Measurements from ENCODE around the gene RPL14. TPM values are rescaled to one million over a fixed set of nuclear protein-coding genes. Genes with fewer than 3 reads are reported as not detected.
A peak's percentile ranks its signal among the peaks of the same experiment; 100 is the strongest.

Gene RPL14
- total RNA-seq, 2 experiments from 2014 or later: 2,924 to 2,949 TPM

DNA sequence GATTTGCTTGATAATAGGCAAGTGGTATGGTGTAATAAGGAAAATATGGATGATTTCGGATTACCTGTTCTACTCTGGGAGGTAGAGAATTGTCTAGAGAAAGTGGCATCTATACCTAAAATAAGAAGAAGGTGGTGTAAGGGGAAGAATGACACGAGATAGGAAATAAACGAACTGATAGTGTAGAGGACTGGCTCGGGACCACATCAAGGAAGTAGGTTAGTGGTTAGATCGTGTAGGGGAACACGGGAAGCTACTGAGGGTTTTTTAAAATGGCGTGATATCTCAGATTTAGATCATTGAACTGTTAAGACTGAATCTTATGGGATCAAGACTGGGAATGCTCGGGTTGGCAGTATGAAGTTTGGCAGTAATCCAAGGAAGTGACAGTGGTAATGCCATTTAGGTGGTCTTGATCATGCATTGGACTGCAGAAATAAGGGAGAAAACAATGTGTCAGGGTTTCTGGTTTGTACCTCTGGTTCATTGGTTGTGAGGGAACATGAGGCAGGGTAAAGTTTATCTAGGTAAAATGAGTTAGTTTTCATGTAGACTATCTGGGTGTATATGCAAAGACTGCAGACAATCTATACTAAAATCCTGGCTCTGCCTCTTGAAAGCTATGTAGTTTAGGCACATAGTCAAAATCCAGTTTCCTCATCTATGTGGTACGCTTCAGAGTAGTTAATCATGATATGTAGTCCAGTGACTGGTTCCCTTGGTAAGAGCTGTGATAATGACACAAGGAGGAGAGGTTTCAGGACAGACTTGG, 7.4 kb downstream of the RPL14 start:
- H3K36me3 Mint-ChIP-seq: peaks cover 50% of the 10 kb centered on the region
- H3K9me3 Mint-ChIP-seq: no peaks in the 10 kb centered on the region
- H3K27me3 Mint-ChIP-seq: no peaks in the 10 kb centered on the region
- no peak overlapping the region for H3K4me3 Mint-ChIP-seq
- ChIA-PET CTCF (no interaction called here), POLR2A (interaction anchor here (0.6 to 1.3 kb wide), 3 partner anchors 8 to 484 kb away, joined by 4 to 5 read pairs (median 4); no protein-coding TSS in a partner anchor)
- H3K4me1 Mint-ChIP-seq (ENCODE audit: low read depth): peaks cover 28% of the 10 kb centered on the region
- intact Hi-C loops (cut with micrococcal nuclease): no loop called here
- peak overlapping the region; percentile 73 for H3K27ac Mint-ChIP-seq
- DNase-seq: no peak

- DNase-seq: no peak
- peaks cover 28% of the 10 kb centered on the region for H3K4me1 Mint-ChIP-seq (ENCODE audit: low read depth)
- H3K4me3 Mint-ChIP-seq: no peak overlapping the region
- peaks cover 47% of the 10 kb centered on the region for H3K36me3 Mint-ChIP-seq
- ChIA-PET CTCF (no interaction called here), POLR2A (interaction anchor here (1.3 kb wide), 1 partner anchor 8 kb away, joined by 4 read pairs; no protein-coding TSS in a partner anchor)
- intact Hi-C loops (cut with micrococcal nuclease): no loop called here
- no peaks in the 10 kb centered on the region for H3K9me3 Mint-ChIP-seq
- no peaks in the 10 kb centered on the region for H3K27me3 Mint-ChIP-seq
- H3K27ac Mint-ChIP-seq: no peak overlapping the region
Measured at GRCh38 chr3:40465111-40465407, 7.9 kb downstream of the RPL14 start.

GRCh38 chr3:40465456-40465855, 8.3 kb downstream of the RPL14 start:
- Mint-ChIP-seq H3K36me3 (peaks cover 43% of the 10 kb centered on the region), H3K27ac (no peak overlapping the region)
- POLR2A ChIA-PET: interaction anchor here (1.3 kb wide), 1 partner anchor 9 kb away, joined by 4 read pairs; no protein-coding TSS in a partner anchor

GRCh38 chr3:40468018-40468417, 10.9 kb downstream of the RPL14 start:
- ChIA-PET CTCF (no interaction called here), POLR2A (interaction anchor here (0.9 kb wide), 1 partner anchor 9 kb away, joined by 3 read pairs; the partner anchor contains the start of gene ZNF619)
- DNase-seq: no peak
- H3K4me3 Mint-ChIP-seq: no peak overlapping the region
- peaks cover 26% of the 10 kb centered on the region for H3K36me3 Mint-ChIP-seq
- H3K27me3 Mint-ChIP-seq: no peaks in the 10 kb centered on the region
- intact Hi-C loops (cut with micrococcal nuclease): no loop called here
- no peak overlapping the region for H3K27ac Mint-ChIP-seq
- no peaks in the 10 kb centered on the region for H3K9me3 Mint-ChIP-seq
- H3K4me1 Mint-ChIP-seq (ENCODE audit: low read depth): peaks cover 10% of the 10 kb centered on the region

More at GRCh38 chr3:40465456-40465855, 8.3 kb downstream of the RPL14 start:
- CTCF ChIA-PET: no interaction called here
- intact Hi-C loops (cut with micrococcal nuclease): no loop called here
- Mint-ChIP-seq H3K4me1 (ENCODE audit: low read depth) (peaks cover 24% of the 10 kb centered on the region), H3K9me3 (no peaks in the 10 kb centered on the region), H3K4me3 (no peak overlapping the region), H3K27me3 (no peaks in the 10 kb centered on the region)
- no peak for DNase-seq

GRCh38 chr3:40470701-40471100, 13.6 kb downstream of the RPL14 start:
- Mint-ChIP-seq H3K27ac (no peak overlapping the region), H3K4me1 (ENCODE audit: low read depth) (no peaks in the 10 kb centered on the region), H3K4me3 (no peak overlapping the region), H3K36me3 (peaks cover 14% of the 10 kb centered on the region), H3K27me3 (no peaks in the 10 kb centered on the region), H3K9me3 (no peaks in the 10 kb centered on the region)
- ChIA-PET CTCF (no interaction called here), POLR2A (no interaction called here)
- intact Hi-C loops (cut with micrococcal nuclease): no loop called here
- DNase-seq: no peak

- H3K4me3 Mint-ChIP-seq: peak within 1 kb of the TSS; percentile 84
- no peaks in the 10 kb centered on the region for H3K27me3 Mint-ChIP-seq
- POLR2A ChIA-PET: interaction anchor here (0.6 to 1.4 kb wide), 6 partner anchors 9 to 47 kb away, joined by 3 to 4 read pairs (median 3); partner anchors contain the start of genes ZNF620 and ZNF621
- DNase-seq: peak; percentile 66
- H3K9me3 Mint-ChIP-seq: no peaks in the 10 kb centered on the region
- peak within 1 kb of the TSS; percentile 67 for H3K27ac Mint-ChIP-seq
- CTCF ChIA-PET: interaction anchor here (1.4 to 1.6 kb wide), 2 partner anchors 19 to 29 kb away, joined by 4 to 5 read pairs; partner anchors contain the start of genes RPL14 and ZNF620
- intact Hi-C loops (cut with micrococcal nuclease): loop anchor here (1.0 to 2.0 kb wide), 2 partner anchors 19 to 48 kb away; partner anchors contain the start of genes RPL14 and ZNF621
- peaks cover 12% of the 10 kb centered on the region for H3K4me1 Mint-ChIP-seq (ENCODE audit: low read depth)
- peaks cover 8% of the 10 kb centered on the region for H3K36me3 Mint-ChIP-seq
Measured at GRCh38 chr3:40476478-40477470, 19.6 kb downstream of the RPL14 start, which contains the start of gene ZNF619. TSS of gene ZNF619 (plus strand) at chr3:40477122. CDS start at chr3:40477980, 858 bp downstream.

GRCh38 chr3:40477666-40478065, 20.5 kb downstream of the RPL14 start:
- intact Hi-C loops (cut with micrococcal nuclease): loop anchor here (1.0 to 2.0 kb wide), 2 partner anchors 20 to 47 kb away; partner anchors contain the start of genes RPL14 and ZNF621
- Mint-ChIP-seq H3K9me3 (no peaks in the 10 kb centered on the region), H3K4me3 (peak overlapping the region; percentile 84), H3K27me3 (no peaks in the 10 kb centered on the region), H3K4me1 (ENCODE audit: low read depth) (peaks cover 17% of the 10 kb centered on the region), H3K27ac (no peak overlapping the region), H3K36me3 (peaks cover 14% of the 10 kb centered on the region)
- no peak for DNase-seq
- POLR2A ChIA-PET: interaction anchor here (0.6 to 1.4 kb wide), 4 partner anchors 25 to 47 kb away, joined by 3 to 4 read pairs (median 4); partner anchors contain the start of genes ZNF620 and ZNF621
- CTCF ChIA-PET: interaction anchor here (1.3 to 1.6 kb wide), 3 partner anchors 20 to 168 kb away, joined by 3 to 5 read pairs (median 4); partner anchors contain the start of genes EIF1B, RPL14 and ZNF620

DNA sequence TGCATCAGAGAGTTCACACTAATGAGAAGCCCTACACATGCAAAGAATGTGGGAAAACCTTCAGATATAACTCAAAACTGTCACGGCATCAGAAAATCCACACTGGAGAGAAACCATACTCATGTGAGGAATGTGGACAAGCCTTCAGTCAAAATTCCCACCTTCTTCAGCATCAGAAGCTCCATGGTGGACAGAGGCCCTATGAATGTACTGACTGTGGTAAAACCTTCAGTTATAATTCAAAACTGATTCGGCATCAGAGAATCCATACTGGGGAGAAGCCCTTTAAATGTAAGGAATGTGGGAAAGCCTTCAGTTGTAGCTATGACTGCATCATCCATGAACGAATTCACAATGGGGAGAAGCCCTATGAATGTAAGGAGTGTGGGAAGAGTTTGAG, 30.0 kb downstream of the RPL14 start:
- Mint-ChIP-seq H3K27me3 (no peaks in the 10 kb centered on the region), H3K27ac (no peak overlapping the region), H3K9me3 (peaks cover 23% of the 10 kb centered on the region), H3K4me3 (no peak overlapping the region), H3K36me3 (peaks cover 48% of the 10 kb centered on the region), H3K4me1 (ENCODE audit: low read depth) (peaks cover 5% of the 10 kb centered on the region)
- ChIA-PET POLR2A (interaction anchor here (1.2 kb wide), 1 partner anchor 27 kb away, joined by 3 read pairs; no protein-coding TSS in a partner anchor), CTCF (no interaction called here)
- intact Hi-C loops (cut with micrococcal nuclease): no loop called here
- DNase-seq: no peak

DNA sequence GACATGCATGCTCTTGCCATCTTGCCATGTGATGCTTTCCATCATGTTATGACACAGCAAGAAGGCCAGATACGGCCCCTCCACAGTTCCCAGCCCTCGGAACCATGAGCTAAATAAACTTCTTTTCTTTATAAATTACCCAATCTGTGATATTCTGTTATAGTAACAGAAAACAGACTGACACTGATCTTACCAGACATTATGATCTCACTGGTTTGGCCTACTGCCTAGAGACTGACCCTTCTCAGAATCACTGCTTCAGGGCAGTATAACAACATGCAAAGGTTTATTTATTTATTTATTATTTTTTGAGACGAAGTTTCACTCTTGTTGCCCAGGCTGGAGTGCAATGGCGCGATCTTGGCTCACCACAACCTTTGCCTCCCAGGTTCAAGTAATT, 33.8 kb downstream of the RPL14 start:
- intact Hi-C loops (cut with micrococcal nuclease): no loop called here
- Mint-ChIP-seq H3K27ac (no peak overlapping the region), H3K4me1 (ENCODE audit: low read depth) (no peaks in the 10 kb centered on the region), H3K36me3 (peaks cover 30% of the 10 kb centered on the region), H3K9me3 (peaks cover 23% of the 10 kb centered on the region), H3K4me3 (no peak overlapping the region), H3K27me3 (no peaks in the 10 kb centered on the region)
- ChIA-PET CTCF (no interaction called here), POLR2A (no interaction called here)
- no peak for DNase-seq

GRCh38 chr3:40494698-40495097, 37.6 kb downstream of the RPL14 start:
- CTCF ChIA-PET: interaction anchor here (1.6 kb wide), 1 partner anchor 11 kb away, joined by 4 read pairs; the partner anchor contains the start of gene ZNF620
- H3K27me3 Mint-ChIP-seq: no peaks in the 10 kb centered on the region
- H3K27ac Mint-ChIP-seq: no peak overlapping the region
- POLR2A ChIA-PET: no interaction called here
- intact Hi-C loops (cut with micrococcal nuclease): no loop called here
- H3K4me1 Mint-ChIP-seq (ENCODE audit: low read depth): no peaks in the 10 kb centered on the region
- peaks cover 2% of the 10 kb centered on the region for H3K36me3 Mint-ChIP-seq
- no peak overlapping the region for H3K4me3 Mint-ChIP-seq
- DNase-seq: no peak
- no peaks in the 10 kb centered on the region for H3K9me3 Mint-ChIP-seq

DNA sequence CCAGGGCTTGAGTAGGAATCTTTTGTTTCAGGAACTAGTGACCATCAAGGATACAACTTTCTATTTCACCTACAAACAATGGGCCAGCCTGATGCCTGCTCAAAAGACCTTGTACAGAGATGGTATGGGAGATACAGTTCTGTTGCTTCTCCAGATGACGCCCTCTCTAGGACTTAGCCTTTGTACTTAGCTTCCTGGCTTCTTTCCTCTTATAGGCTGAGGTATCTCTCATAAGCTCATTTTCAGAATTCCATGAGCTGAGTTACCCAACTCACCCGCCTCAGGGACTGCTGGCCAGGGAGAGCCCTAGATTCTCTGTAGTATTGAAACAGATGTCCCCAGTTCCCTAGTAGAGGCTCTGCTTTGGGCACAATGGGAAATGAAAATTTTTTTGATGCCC, 40.1 kb downstream of the RPL14 start:
- Mint-ChIP-seq H3K4me1 (ENCODE audit: low read depth) (no peaks in the 10 kb centered on the region), H3K36me3 (no peaks in the 10 kb centered on the region), H3K27me3 (no peaks in the 10 kb centered on the region), H3K27ac (no peak overlapping the region), H3K4me3 (no peak overlapping the region), H3K9me3 (no peaks in the 10 kb centered on the region)
- ChIA-PET POLR2A (no interaction called here), CTCF (interaction anchor here (0.5 kb wide), 1 partner anchor 76 kb away, joined by 3 read pairs; no protein-coding TSS in a partner anchor)
- no peak for DNase-seq
- intact Hi-C loops (cut with micrococcal nuclease): no loop called here

Data from activated CD4-positive, alpha-beta memory T cell treated with anti-CD3 and anti-CD28 coated beads for 36 hours (primary cell).